ENCODE results near the gene DIO2.

DIO2 gene

DNA sequence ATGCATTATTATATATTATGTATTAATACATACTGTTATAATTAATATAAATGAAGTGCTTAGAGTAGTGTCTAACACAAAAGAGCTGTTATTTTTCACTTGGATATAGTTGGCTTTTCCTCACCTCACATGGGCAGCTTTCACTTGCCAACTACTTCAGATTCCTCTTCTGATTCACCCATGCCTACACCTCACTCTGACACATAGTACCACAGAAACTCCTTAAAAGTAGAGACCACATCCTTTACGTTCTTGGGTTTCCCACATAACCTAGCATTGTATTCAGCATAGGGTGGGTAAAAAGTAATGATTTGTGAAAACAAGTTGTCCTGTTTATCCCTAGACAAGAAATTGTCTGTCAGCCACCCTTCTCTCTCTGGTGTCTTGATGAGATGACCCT, 61.0 kb downstream of the DIO2 start:
- TF ChIP-seq, protein P1, sequence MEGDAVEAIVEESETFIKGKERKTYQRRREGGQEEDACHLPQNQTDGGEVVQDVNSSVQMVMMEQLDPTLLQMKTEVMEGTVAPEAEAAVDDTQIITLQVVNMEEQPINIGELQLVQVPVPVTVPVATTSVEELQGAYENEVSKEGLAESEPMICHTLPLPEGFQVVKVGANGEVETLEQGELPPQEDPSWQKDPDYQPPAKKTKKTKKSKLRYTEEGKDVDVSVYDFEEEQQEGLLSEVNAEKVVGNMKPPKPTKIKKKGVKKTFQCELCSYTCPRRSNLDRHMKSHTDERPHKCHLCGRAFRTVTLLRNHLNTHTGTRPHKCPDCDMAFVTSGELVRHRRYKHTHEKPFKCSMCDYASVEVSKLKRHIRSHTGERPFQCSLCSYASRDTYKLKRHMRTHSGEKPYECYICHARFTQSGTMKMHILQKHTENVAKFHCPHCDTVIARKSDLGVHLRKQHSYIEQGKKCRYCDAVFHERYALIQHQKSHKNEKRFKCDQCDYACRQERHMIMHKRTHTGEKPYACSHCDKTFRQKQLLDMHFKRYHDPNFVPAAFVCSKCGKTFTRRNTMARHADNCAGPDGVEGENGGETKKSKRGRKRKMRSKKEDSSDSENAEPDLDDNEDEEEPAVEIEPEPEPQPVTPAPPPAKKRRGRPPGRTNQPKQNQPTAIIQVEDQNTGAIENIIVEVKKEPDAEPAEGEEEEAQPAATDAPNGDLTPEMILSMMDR (IDR thresholded peaks at IDR 0.05; ENCODE audit: low read length), result no peak
- TF ChIP-seq EZH2 (optimal IDR thresholded peaks at IDR 0.05; ENCODE audit: low read depth, low read length) (no peak), EZH2phosphoT487 (IDR thresholded peaks at IDR 0.05; ENCODE audit: low read length) (no peak)
- Histone ChIP-seq H3K9me2 (replicated peaks; ENCODE audit: insufficient read depth, low read length) (no peaks in the 10 kb centered on the region), H3K4me1 (ENCODE audit: low read length) (no peaks in the 10 kb centered on the region), H3K9me3 (replicated peaks; ENCODE audit: insufficient read depth, low read length) (no peaks in the 10 kb centered on the region), H3K27ac (ENCODE audit: low read length) (no peak overlapping the region), H3K79me2 (ENCODE audit: low read length) (no peaks in the 10 kb centered on the region), H3K4me3 (ENCODE audit: low read length) (no peak overlapping the region), H3K27me3 (replicated peaks; ENCODE audit: insufficient read depth, low read length) (no peaks in the 10 kb centered on the region), H3F3A (ENCODE audit: insufficient read depth, low read length) (no peaks in the 10 kb centered on the region), H3K4me2 (ENCODE audit: low read depth, low read length) (no peak overlapping the region), H2AFZ (ENCODE audit: low read length) (no peak overlapping the region), H3K9ac (ENCODE audit: low read length) (no peak overlapping the region), H3K36me3 (replicated peaks; ENCODE audit: insufficient read depth, low read length) (no peaks in the 10 kb centered on the region), H4K20me1 (ENCODE audit: insufficient read depth, low read length) (no peaks in the 10 kb centered on the region)
- DNase-seq, result no peak
